SK-N-SH (cell line): ENCODE data around the gene CRTC3. TPM values are rescaled to one million over a fixed set of nuclear protein-coding genes. Genes with fewer than 3 reads are reported as not detected.

Source experiments
- CTCF ChIA-PET: fragments of 300-600, 350-600 bp; formaldehyde crosslinking; extraction: SDS; loops from one replicate; lab custom pipeline; 2021; lab: Yijun Ruan, JAX
- POLR2A ChIA-PET: fragments of 350-600 bp; sonication (Branson Sonifier 250); formaldehyde crosslinking; extraction: SDS; loops from one replicate; lab custom pipeline; 2020; ENCODE audit warnings: antibody characterized with exemption, inconsistent platforms; lab: Yijun Ruan, JAX
- DNase-seq: peaks from one replicate; pipeline ENCODE4 v3.0.0; 2012
- H2AFZ ChIP-seq: fragments of 200-600 bp; sonication (generic); 2 replicates; pipeline ENCODE4 v1.8.1; 2016; ENCODE audit warnings: antibody characterized with exemption, mild to moderate bottlenecking, low read depth
- H3F3A ChIP-seq: fragments of 200-600 bp; sonication (generic); replicated peaks from 2 replicates; pipeline ENCODE3; 2016; ENCODE audit warnings: antibody characterized with exemption, mild to moderate bottlenecking; ENCODE audit not compliant: insufficient read depth
- H3K27ac ChIP-seq, 2 experiments: fragments of 200-500 bp in 1 of 2; fragments of 200-600 bp in 1 of 2; sonication (Bioruptor generic) in 1 of 2; sonication (generic), shearing (Covaris generic) in 1 of 2; 2 replicates each; pipeline versions ENCODE4 v1.5.1 to v1.6.1; 2014 to 2016; ENCODE audit warnings: low read depth in 2 of 2, inconsistent platforms in 1 of 2, low read length in 1 of 2, mild to moderate bottlenecking in 1 of 2, mixed read lengths in 1 of 2
- H3K27me3 ChIP-seq: fragments of 200-600 bp; sonication (generic), shearing (Covaris generic); 2 replicates; pipeline ENCODE4 v1.6.1; 2016; ENCODE audit warnings: mixed run types; ENCODE audit not compliant: insufficient read depth
- H3K36me3 ChIP-seq, 2 experiments: fragments of 200-500 bp in 1 of 2; fragments of 200-600 bp in 1 of 2; sonication (Bioruptor generic) in 1 of 2; sonication (generic) in 1 of 2; replicated peaks in 1 of 2; 2 replicates each; pipeline versions ENCODE3 to v1.5.1; 2014 to 2016; ENCODE audit warnings: low read length in 1 of 2, mild to moderate bottlenecking in 1 of 2; ENCODE audit not compliant: insufficient read depth in 2 of 2, control insufficient read depth in 1 of 2
- H3K4me1 ChIP-seq, 2 experiments: fragments of 200-500 bp in 1 of 2; fragments of 200-600 bp in 1 of 2; sonication (Bioruptor generic) in 1 of 2; sonication (generic), shearing (Covaris generic) in 1 of 2; 2 replicates each; pipeline versions ENCODE4 v1.5.1 to v1.6.1; 2014 to 2016; ENCODE audit warnings: low read depth in 1 of 2, low read length in 1 of 2, mixed run types in 1 of 2; ENCODE audit not compliant: insufficient read depth in 2 of 2, control insufficient read depth in 1 of 2
- H3K4me2 ChIP-seq: fragments of 200-600 bp; sonication (generic), shearing (Covaris generic); 2 replicates; pipeline ENCODE4 v1.6.1; 2017; ENCODE audit warnings: mixed run types
- H3K4me3 ChIP-seq, 2 experiments: fragments of 200-500 bp in 1 of 2; fragments of 200-600 bp in 1 of 2; sonication (Bioruptor generic) in 1 of 2; sonication (generic), shearing (Covaris generic) in 1 of 2; 2 replicates each; pipeline versions ENCODE4 v1.5.1 to v1.8.1; 2014 to 2016; ENCODE audit warnings: low read depth in 2 of 2, inconsistent platforms in 1 of 2, low read length in 1 of 2, mild to moderate bottlenecking in 1 of 2, mixed read lengths in 1 of 2, moderate library complexity in 1 of 2
- H3K79me2 ChIP-seq: fragments of 200-600 bp; sonication (generic); 2 replicates; pipeline ENCODE4 v1.8.1; 2017; ENCODE audit warnings: mild to moderate bottlenecking; ENCODE audit not compliant: insufficient read depth
- H3K9ac ChIP-seq: fragments of 200-600 bp; sonication (generic); 2 replicates; pipeline ENCODE4 v1.6.1; 2017; ENCODE audit warnings: mixed run types
- H3K9me2 ChIP-seq: fragments of 200-600 bp; sonication (generic); 2 replicates; pipeline ENCODE4 v1.6.1; 2017; ENCODE audit warnings: mixed run types
- H3K9me3 ChIP-seq: fragments of 200-600 bp; sonication (generic); 2 replicates; pipeline ENCODE4 v1.6.1; 2017; ENCODE audit warnings: mixed run types, mild to moderate bottlenecking, moderate library complexity
- H4K20me1 ChIP-seq: fragments of 200-600 bp; sonication (generic); 2 replicates; pipeline ENCODE4 v1.6.1; 2017; ENCODE audit warnings: mild to moderate bottlenecking, mixed run types; ENCODE audit not compliant: insufficient read depth
- CHD2 ChIP-seq: fragments of 150-350 bp; IDR thresholded peaks from 2 replicates; pipeline ENCODE4 v1.6.1; 2018; ENCODE audit warnings: low read length; ENCODE audit not compliant: partially characterized antibody
- FOSL2 ChIP-seq: IDR thresholded peaks from 2 replicates; pipeline ENCODE4 v1.4.0; 2012; ENCODE audit warnings: low read depth, mild to moderate bottlenecking, moderate library complexity, borderline replicate concordance
- FOXM1 ChIP-seq: IDR thresholded peaks from 2 replicates; pipeline ENCODE4 v1.4.0; 2012; ENCODE audit warnings: low read depth, mild to moderate bottlenecking
- MXI1 ChIP-seq: IDR thresholded peaks from 2 replicates; pipeline ENCODE4 v1.6.1; 2012; ENCODE audit warnings: mild to moderate bottlenecking, low read depth, low read length, improper control_type of control experiment
- RAD21 ChIP-seq: IDR thresholded peaks from 2 replicates; pipeline ENCODE4 v1.6.1; 2012; ENCODE audit warnings: mild to moderate bottlenecking, low read length
- RCOR1 ChIP-seq: fragments of 150-350 bp; IDR thresholded peaks from 2 replicates; pipeline ENCODE4 v1.6.1; 2017; ENCODE audit warnings: antibody characterized with exemption, low read length
- RFX5 ChIP-seq: IDR thresholded peaks from 2 replicates; pipeline ENCODE4 v1.6.1; 2012; ENCODE audit warnings: mild to moderate bottlenecking, improper control_type of control experiment, low read length
- RXRA ChIP-seq: IDR thresholded peaks from 2 replicates; pipeline ENCODE4 v1.4.0; 2012; ENCODE audit warnings: low read depth, mild to moderate bottlenecking, borderline replicate concordance
- SIN3A ChIP-seq: IDR thresholded peaks from 2 replicates; pipeline ENCODE4 v1.6.1; 2012; ENCODE audit warnings: low read depth, mild to moderate bottlenecking, low read length, moderate library complexity, borderline replicate concordance
- SMC3 ChIP-seq: IDR thresholded peaks from 2 replicates; pipeline ENCODE4 v1.6.1; 2012; ENCODE audit warnings: low read depth, low read length, improper control_type of control experiment
- TAF1 ChIP-seq: IDR thresholded peaks from 2 replicates; pipeline ENCODE4 v1.6.1; 2012; ENCODE audit warnings: low read depth, mild to moderate bottlenecking, low read length, moderate library complexity, borderline replicate concordance
- TEAD4 ChIP-seq: IDR thresholded peaks from 2 replicates; pipeline ENCODE4 v1.4.0; 2012; ENCODE audit warnings: mild to moderate bottlenecking, borderline replicate concordance; ENCODE audit not compliant: insufficient read depth
- WGBS: methylation state at CpG from one replicate; pipeline ENCODE4 v1.1.6; 2017; ENCODE audit warnings: low lambda C conversion rate; 5-methylcytosine and 5-hydroxymethylcytosine counted together
- polyA plus RNA-seq, 3 experiments: library from polyadenylated mRNA; depleted of rRNA; stranded (reverse); fragments of >200 nt; gene quantifications; 2 replicates each; pipeline ENCODE4 v1.2.3, GENCODE V29; 2012
- TF ChIP-seq, protein P1 (sequence below): fragments of 150-350 bp; IDR thresholded peaks from 2 replicates; pipeline ENCODE4 v1.6.1; 2017; ENCODE audit warnings: antibody characterized with exemption, low read length, low read depth, borderline replicate concordance
- TF ChIP-seq, protein P2 (sequence below): IDR thresholded peaks from 2 replicates; pipeline ENCODE4 v1.6.1; 2012; ENCODE audit warnings: mild to moderate bottlenecking, low read depth, low read length, moderate library complexity
- TF ChIP-seq, protein P3 (sequence below): IDR thresholded peaks from 2 replicates; pipeline ENCODE4 v1.4.0; 2012; ENCODE audit warnings: low read depth, borderline replicate concordance
- TF ChIP-seq, protein P4 (sequence below): fragments of 200-600 bp; sonication (generic); IDR thresholded peaks from 2 replicates; pipeline ENCODE4 v1.6.1; 2017; ENCODE audit warnings: antibody characterized with exemption, mild to moderate bottlenecking, moderate library complexity

Gene CRTC3
- polyA plus RNA-seq, 1 of the 3 experiments (the other 2 are of a cell fraction) = 16.7 TPM

DNA sequence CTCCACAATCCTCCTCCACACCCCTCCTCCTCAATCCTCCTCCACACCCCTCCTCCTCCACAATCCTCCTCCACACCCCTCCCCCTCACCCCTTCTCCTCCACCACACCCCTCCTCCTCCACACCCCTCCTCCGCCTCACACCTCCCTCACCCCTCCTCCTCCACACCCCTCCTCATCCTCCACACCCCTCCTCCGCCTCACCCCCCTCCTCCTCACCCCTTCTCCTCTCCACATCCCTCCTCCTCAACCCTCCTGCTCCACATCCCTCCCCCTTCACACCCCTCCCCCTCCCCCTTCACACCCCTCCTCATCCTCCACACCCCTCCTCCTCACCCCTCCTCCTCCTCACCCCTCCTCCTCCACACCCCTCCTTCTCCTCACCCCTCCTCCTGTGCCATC is 117.6 kb downstream of the CRTC3 start:
- peaks cover 14% of the 10 kb centered on the region for H3F3A ChIP-seq
- H4K20me1 ChIP-seq = no peaks in the 10 kb centered on the region
- H2AFZ ChIP-seq = no peak overlapping the region
- H3K4me2 ChIP-seq = no peak overlapping the region
- TF ChIP-seq TAF1 = no peak
- TF ChIP-seq RCOR1 = no peak
- TF ChIP-seq, protein P1, sequence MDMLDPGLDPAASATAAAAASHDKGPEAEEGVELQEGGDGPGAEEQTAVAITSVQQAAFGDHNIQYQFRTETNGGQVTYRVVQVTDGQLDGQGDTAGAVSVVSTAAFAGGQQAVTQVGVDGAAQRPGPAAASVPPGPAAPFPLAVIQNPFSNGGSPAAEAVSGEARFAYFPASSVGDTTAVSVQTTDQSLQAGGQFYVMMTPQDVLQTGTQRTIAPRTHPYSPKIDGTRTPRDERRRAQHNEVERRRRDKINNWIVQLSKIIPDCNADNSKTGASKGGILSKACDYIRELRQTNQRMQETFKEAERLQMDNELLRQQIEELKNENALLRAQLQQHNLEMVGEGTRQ = no peak
- no peak for TF ChIP-seq MXI1
- TF ChIP-seq CHD2 = no peak
- TF ChIP-seq SMC3 = no peak
- no peak for TF ChIP-seq RAD21
- no peak for TF ChIP-seq SIN3A
- TF ChIP-seq, protein P2, sequence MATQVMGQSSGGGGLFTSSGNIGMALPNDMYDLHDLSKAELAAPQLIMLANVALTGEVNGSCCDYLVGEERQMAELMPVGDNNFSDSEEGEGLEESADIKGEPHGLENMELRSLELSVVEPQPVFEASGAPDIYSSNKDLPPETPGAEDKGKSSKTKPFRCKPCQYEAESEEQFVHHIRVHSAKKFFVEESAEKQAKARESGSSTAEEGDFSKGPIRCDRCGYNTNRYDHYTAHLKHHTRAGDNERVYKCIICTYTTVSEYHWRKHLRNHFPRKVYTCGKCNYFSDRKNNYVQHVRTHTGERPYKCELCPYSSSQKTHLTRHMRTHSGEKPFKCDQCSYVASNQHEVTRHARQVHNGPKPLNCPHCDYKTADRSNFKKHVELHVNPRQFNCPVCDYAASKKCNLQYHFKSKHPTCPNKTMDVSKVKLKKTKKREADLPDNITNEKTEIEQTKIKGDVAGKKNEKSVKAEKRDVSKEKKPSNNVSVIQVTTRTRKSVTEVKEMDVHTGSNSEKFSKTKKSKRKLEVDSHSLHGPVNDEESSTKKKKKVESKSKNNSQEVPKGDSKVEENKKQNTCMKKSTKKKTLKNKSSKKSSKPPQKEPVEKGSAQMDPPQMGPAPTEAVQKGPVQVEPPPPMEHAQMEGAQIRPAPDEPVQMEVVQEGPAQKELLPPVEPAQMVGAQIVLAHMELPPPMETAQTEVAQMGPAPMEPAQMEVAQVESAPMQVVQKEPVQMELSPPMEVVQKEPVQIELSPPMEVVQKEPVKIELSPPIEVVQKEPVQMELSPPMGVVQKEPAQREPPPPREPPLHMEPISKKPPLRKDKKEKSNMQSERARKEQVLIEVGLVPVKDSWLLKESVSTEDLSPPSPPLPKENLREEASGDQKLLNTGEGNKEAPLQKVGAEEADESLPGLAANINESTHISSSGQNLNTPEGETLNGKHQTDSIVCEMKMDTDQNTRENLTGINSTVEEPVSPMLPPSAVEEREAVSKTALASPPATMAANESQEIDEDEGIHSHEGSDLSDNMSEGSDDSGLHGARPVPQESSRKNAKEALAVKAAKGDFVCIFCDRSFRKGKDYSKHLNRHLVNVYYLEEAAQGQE = no peak
- no peak for TF ChIP-seq FOSL2
- TF ChIP-seq FOXM1 = no peak
- TF ChIP-seq TEAD4 = no peak
- no peak for TF ChIP-seq RXRA
- no peak for TF ChIP-seq RFX5
- TF ChIP-seq, protein P3, sequence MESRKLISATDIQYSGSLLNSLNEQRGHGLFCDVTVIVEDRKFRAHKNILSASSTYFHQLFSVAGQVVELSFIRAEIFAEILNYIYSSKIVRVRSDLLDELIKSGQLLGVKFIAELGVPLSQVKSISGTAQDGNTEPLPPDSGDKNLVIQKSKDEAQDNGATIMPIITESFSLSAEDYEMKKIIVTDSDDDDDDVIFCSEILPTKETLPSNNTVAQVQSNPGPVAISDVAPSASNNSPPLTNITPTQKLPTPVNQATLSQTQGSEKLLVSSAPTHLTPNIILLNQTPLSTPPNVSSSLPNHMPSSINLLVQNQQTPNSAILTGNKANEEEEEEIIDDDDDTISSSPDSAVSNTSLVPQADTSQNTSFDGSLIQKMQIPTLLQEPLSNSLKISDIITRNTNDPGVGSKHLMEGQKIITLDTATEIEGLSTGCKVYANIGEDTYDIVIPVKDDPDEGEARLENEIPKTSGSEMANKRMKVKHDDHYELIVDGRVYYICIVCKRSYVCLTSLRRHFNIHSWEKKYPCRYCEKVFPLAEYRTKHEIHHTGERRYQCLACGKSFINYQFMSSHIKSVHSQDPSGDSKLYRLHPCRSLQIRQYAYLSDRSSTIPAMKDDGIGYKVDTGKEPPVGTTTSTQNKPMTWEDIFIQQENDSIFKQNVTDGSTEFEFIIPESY = no peak
- TF ChIP-seq, protein P4, sequence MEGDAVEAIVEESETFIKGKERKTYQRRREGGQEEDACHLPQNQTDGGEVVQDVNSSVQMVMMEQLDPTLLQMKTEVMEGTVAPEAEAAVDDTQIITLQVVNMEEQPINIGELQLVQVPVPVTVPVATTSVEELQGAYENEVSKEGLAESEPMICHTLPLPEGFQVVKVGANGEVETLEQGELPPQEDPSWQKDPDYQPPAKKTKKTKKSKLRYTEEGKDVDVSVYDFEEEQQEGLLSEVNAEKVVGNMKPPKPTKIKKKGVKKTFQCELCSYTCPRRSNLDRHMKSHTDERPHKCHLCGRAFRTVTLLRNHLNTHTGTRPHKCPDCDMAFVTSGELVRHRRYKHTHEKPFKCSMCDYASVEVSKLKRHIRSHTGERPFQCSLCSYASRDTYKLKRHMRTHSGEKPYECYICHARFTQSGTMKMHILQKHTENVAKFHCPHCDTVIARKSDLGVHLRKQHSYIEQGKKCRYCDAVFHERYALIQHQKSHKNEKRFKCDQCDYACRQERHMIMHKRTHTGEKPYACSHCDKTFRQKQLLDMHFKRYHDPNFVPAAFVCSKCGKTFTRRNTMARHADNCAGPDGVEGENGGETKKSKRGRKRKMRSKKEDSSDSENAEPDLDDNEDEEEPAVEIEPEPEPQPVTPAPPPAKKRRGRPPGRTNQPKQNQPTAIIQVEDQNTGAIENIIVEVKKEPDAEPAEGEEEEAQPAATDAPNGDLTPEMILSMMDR = no peak
- POLR2A ChIA-PET = interaction anchor here (1.0 kb wide), 2 partner anchors 18 to 248 kb away, joined by 3 to 4 read pairs; no protein-coding TSS in a partner anchor
- no peaks in the 10 kb centered on the region for H3K79me2 ChIP-seq
- no peak overlapping the region for H3K9ac ChIP-seq
- DNase-seq = no peak
- CTCF ChIA-PET = interaction anchor here (0.6 to 2.6 kb wide), 39 partner anchors 8 to 442 kb away, joined by 3 to 55 read pairs (median 5); partner anchors contain the start of genes BLM, FES, HDDC3 and UNC45A
- no peak overlapping the region for H3K27ac ChIP-seq
- peaks cover 5 to 12% of the 10 kb centered on the region in 2 experiments for H3K4me1 ChIP-seq
- WGBS = 44% methylated on average over 2 of the region's 2 CpGs
- H3K4me3 ChIP-seq = no peak overlapping the region
- H3K27me3 ChIP-seq = no peaks in the 10 kb centered on the region
- no peaks in the 10 kb centered on the region for H3K9me3 ChIP-seq
- no peaks in the 10 kb centered on the region for H3K9me2 ChIP-seq
- H3K36me3 ChIP-seq = peaks cover 0 to 16% of the 10 kb centered on the region in 2 experiments
